Epithelial cell of umbilical artery (primary cell): ENCODE measurements around the gene ZG16. TPM values are rescaled to one million over a fixed set of nuclear protein-coding genes. Genes with fewer than 3 reads are reported as not detected.

ENCODE experiments used
- total RNA-seq: library from RNA; depleted of rRNA; stranded (reverse); fragments of >200 nt; gene quantifications from 2 replicates; pipeline ENCODE4 v1.2.3, GENCODE V29; 2014

ZG16 gene, protein sequence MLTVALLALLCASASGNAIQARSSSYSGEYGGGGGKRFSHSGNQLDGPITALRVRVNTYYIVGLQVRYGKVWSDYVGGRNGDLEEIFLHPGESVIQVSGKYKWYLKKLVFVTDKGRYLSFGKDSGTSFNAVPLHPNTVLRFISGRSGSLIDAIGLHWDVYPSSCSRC
- total RNA-seq, result under 0.01 TPM in 1 of 2 replicates, not detected in the other

DNA sequence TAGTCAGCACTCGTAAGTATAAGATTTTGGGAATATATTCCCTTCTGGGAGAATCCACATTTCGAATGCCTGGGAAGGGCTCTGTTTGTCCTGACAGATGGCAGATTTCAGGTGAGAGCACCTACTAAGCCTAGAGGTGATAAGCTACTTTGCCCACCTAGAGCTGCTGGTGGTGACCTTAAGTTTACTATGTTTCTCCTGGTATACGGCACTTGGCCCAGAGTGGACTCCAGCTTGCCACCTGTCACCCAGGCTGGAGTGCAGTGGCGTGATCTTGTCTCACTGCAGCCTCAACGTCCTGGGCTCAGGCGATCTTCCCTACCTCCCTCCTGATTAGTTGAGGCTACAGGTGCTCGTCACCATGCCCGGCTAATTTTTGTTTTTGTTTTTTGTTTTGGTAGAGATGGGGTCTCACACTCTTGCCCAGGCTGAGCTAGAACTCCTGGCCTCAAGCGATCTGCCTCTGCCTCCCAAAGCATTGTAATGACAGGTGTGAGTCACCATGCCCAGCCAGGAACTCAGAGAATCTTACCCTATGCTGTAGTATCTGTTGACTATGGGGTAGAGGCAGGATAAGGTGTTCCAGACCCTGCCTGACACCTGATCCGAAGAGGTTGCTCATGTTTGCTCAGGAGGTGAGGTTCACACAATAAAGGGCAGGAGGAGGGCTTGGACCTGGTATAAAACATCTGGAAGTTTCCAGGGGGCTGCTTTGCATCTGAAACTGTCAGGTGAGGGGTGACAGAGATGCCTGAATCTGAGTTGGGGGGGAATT lies at the start of gene ZG16:
Gene ZG16, plus strand, starts transcription at position 681 of the 775 bp plus-strand sequence. CDS start 1,011 bp downstream, outside the sequence.

DNA sequence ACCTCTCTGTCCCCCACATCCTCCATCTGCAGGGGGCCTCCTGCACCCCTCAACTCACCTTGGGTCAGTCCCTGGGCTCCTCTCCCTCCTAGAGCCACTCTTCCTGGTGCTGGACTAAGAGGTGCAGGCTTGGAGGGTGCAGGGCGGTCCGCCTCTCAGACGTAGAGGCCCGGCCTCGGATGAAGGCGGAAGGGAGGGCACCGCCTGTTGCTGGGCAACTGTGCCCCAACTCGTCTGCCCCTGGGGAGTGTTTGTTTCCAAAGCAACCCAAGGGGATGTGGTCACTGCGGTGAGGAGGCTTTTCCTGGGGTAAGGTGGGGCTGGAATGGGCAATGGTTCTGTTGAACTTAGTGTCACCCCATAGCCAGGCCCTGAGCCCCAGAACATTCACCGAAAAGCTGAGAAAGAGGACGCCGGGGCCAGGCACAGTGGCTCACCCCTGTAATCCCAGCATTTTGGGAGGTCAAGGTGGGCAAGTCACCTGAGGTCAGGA lies 32.2 kb upstream of the ZG16 start, which contains the start of gene C16orf54:
Gene C16orf54, minus strand, starts transcription at position 138 of the 493 bp plus-strand sequence. CDS start 1,039 bp downstream, outside the sequence.

DNA sequence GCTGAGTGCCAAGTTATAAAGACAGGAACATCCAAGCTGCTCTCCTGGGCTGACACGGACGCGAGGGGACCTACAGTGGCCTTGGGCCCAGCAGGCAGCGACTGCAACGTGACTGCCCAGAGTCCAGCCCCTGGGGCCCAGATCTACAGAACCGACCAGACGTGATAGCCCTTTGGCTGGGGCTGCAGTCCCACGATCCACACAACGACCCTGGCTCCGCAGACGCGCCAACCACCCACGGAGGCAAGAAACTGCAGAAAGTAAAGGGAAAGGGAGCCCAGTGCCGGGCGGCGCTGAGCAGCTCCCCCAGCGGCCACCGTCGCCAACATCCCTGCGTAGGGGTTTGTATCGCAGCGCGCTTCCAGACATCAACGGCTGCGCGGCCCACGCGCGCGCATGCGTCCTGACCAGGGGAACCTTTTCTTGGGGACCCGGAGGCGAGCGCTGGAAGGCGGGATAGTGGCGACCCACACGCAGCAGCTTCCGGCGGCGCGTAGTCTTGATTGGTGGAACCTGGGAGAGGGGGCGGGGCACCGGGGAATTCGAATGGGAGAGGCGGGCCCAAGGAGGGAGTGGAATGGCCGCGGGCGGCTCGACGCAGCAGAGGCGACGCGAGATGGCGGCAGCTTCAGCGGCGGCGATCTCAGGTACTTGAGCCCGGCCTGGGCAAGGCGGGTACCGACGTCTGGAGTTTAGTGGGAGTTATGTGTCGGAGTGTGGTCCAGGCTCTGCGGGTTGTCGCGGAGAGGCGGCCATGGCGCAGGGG lies 12.3 kb downstream of the ZG16 start, which contains the start of gene KIF22:
Gene KIF22, plus strand, starts transcription at position 569 of the 766 bp plus-strand sequence. Its CDS starts 9 bp downstream, at position 578.

DNA sequence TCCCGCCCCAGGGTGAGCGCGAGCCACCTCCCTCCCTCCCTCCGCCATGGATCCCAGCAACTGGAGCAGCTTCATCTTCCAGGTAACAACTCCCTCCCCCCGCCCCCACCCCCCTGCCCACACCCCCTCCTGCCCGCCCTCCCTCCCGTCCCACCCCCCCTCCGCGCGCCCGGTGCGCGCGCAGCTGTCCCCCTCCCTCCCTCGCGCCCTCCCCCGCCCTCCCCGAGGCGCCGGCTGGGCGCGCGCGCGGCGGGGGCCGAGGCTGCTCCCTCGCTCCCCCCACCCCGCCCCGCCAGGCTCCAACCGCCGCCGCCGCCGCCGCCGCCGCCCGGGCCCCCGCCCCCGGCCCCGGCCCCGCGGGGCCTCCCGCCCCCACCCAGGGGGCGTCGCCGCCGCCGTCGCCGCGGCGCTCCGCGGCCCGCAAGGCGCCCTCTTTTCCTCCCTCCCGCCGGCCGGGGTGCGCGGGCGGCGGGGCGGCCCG lies 28.1 kb downstream of the ZG16 start, which contains the start of gene MAZ:
Gene MAZ, plus strand, starts transcription at position 431 of the 481 bp plus-strand sequence. CDS start 173 bp downstream, outside the sequence.

DNA sequence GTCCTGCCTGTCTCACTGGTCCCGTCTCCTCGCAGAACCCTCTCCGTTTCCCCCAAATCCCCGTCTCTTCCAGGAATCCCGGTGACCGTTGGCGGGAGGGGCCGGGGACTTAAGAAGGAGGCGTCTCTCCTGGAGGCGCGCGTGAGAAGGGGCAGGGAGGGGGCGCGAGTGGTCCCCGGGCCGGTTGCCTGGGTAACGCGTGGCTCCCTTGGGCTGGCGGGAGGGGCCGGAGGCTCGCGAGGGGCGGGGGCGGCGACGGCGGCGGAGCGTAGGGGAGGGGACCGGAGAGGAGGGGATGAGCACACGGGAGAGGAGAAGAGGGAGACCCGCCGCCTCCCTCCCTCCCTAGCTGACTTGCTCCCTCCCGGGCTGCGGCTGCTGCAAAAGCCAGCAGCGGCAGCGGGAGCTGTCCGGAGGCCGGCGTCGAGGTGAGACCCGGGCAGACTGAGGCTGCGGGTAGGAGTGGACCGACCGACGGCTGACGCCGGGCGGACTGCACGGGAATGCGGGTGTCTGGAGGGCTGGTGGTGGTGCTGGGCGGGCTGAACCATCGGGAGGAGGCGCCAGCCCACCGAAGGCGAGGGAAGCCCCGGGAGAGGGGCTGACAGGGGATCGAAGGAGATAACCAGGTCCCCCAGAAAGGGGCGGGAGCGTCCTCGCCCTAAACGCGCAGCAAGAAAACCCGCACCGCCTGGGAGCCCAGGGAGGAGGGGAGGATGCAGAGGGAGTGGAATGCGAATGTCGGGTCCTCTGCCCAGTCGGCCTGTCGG lies 34.0 kb downstream of the ZG16 start, which contains the start of gene PRRT2:
Gene PRRT2, plus strand, starts transcription at position 298 of the 770 bp plus-strand sequence. CDS start 862 bp downstream, outside the sequence.

DNA sequence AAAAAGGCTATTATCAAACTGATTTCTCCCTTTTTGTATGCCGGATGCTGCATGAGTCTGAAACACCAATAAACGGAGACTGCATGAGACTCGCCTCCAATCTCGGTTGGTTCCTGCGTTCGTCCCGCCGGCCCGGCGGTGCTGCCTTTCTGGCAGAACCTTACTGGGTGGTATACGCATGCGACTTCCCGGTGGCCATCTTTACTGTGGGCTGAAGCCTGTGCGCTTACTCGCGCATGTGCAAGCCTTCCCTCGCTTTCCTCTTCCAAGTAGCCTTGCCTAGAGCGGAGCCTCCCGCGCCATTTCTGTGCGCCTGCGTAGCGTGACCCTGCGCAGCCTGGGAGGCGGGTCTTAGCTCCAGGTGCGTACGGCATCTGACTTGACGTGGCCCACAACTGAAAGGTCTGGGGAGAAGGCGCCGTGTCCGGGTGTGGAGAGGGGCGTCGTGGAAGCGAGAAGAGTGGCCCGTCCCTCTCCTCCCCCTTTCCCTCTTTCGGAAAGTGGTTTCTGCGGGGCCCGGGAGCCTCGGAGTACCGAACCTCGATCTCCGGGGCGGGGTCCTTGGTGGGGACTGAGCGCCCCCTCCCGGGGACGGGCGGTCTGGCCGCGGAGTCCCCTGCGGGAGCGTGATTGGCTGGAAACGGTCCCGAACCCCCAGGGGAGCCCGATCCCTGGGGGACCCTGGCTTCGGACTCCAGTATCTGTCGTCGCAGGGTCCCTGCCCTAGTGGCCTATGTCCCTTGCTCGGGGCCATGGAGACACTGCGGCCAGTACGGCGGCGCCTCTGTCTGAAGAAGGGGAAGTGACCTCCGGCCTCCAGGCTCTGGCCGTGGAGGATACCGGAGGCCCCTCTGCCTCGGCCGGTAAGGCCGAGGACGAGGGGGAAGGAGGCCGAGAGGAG lies 38.0 kb downstream of the ZG16 start, which contains the start of gene PAGR1:
Gene PAGR1, plus strand, starts transcription at position 360 of the 901 bp plus-strand sequence. Its CDS starts 374 bp downstream, at position 734.

DNA sequence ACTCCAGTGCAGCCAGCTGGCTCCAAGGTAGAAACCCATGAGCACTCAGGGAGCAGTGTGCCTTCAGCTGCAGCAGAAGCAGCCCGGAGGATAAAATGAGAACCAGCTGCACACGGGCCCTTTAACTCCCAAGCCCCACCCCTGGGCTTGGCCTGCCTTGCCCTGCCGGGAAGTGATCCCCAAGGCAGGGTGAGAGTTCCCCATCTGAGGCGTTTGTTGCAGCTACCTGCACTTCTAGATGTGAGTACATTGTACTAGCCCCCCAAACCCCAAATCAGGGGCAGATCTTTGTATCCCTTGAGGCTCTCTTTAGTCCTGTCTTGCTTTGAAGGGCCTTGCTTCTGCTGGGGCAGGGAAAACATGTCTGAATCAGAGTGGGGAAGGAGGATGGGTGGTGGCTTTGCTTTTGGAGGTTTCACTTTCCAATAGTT lies 42.2 kb downstream of the ZG16 start, which contains the start of gene MVP:
Gene MVP, plus strand, starts transcription at position 192 of the 431 bp plus-strand sequence. CDS start 10,088 bp downstream, outside the sequence.

Other genes with a start within 250 kb of the ZG16 start
- not detected in 2 replicates for gene SPN, start 115.0 kb upstream of the ZG16 start, total RNA-seq
- gene QPRT, start 99.1 kb upstream of the ZG16 start, total RNA-seq, result 0.32 and 1.4 TPM in 2 replicates
- gene C16orf54, start 32.3 kb upstream of the ZG16 start, total RNA-seq, result not detected in 2 replicates
- 64.7 and 67.6 TPM in 2 replicates for gene KIF22, start 12.5 kb downstream of the ZG16 start, total RNA-seq
- 111 and 160 TPM in 2 replicates for gene MAZ, start 28.3 kb downstream of the ZG16 start, total RNA-seq
- gene PRRT2, start 33.9 kb downstream of the ZG16 start, total RNA-seq, result 0.65 and 1.1 TPM in 2 replicates
- 27.0 and 36.9 TPM in 2 replicates for gene PAGR1, start 37.9 kb downstream of the ZG16 start, total RNA-seq
- gene MVP, start 42.2 kb downstream of the ZG16 start, total RNA-seq, result 167 and 215 TPM in 2 replicates
- gene CDIPT, start 85.0 kb downstream of the ZG16 start, total RNA-seq, result 55.2 and 70.4 TPM in 2 replicates
- 1.2 and 3.9 TPM in 2 replicates for gene SEZ6L2, start 121.3 kb downstream of the ZG16 start, total RNA-seq
- 1.2 and 3.6 TPM in 2 replicates for gene ASPHD1, start 122.2 kb downstream of the ZG16 start, total RNA-seq
- gene KCTD13, start 148.0 kb downstream of the ZG16 start, total RNA-seq, result 5.8 and 8.8 TPM in 2 replicates
- gene TMEM219, start 183.8 kb downstream of the ZG16 start, total RNA-seq, result 73.1 TPM in 2 replicates
- 86.4 and 95.9 TPM in 2 replicates for gene TAOK2, start 195.6 kb downstream of the ZG16 start, total RNA-seq
- 5.5 and 8.4 TPM in 2 replicates for gene HIRIP3, start 217.4 kb downstream of the ZG16 start, total RNA-seq
- gene INO80E, start 218.0 kb downstream of the ZG16 start, total RNA-seq, result 20.8 and 65.8 TPM in 2 replicates
- 0.76 TPM in 1 of 2 replicates, not detected in the other for gene DOC2A, start 232.8 kb downstream of the ZG16 start, total RNA-seq
- not detected in 2 replicates for gene C16orf92, start 244.9 kb downstream of the ZG16 start, total RNA-seq